ENCODE measurements around the gene GFRA3. TPM values are rescaled to one million over a fixed set of nuclear protein-coding genes. Genes with fewer than 3 reads are reported as not detected.
"Not testable (repeated sequence)": the region's sequence is repeated elsewhere in the genome, so short reads cannot be mapped to it uniquely, and the experiment has no call there.

Gene GFRA3
- 0.13 TPM in 1 of 2 replicates, not detected in the other for total RNA-seq

GRCh38 chr5:138274189-138274853, at the start of gene GFRA3:
GFRA3 (minus strand) TSS chr5:138274621; CDS start chr5:138274424, 197 bp downstream.
- H3K27ac Mint-ChIP-seq, result no peak within 1 kb of the TSS
- H3K4me3 Mint-ChIP-seq, result peak within 1 kb of the TSS; percentile 53
- peaks cover 6% of the 10 kb centered on the region for H3K4me1 Mint-ChIP-seq (ENCODE audit: low read depth)
- no peak for DNase-seq (ENCODE audit: low spot score)
- no peaks in the 10 kb centered on the region for H3K9me3 Mint-ChIP-seq
- H3K36me3 Mint-ChIP-seq (ENCODE audit: low read depth), result peaks cover 2% of the 10 kb centered on the region
- intact Hi-C loops (cut with micrococcal nuclease), result no loop called here
- peaks cover 29% of the 10 kb centered on the region for H3K27me3 Mint-ChIP-seq (ENCODE audit: insufficient read depth)

- H3K36me3 Mint-ChIP-seq (ENCODE audit: low read depth), result peaks cover 11% of the 10 kb centered on the region
- DNase-seq (ENCODE audit: low spot score); H3K9me3 Mint-ChIP-seq; intact Hi-C loops (cut with micrococcal nuclease); H3K4me3 Mint-ChIP-seq; H3K27me3 Mint-ChIP-seq (ENCODE audit: insufficient read depth); H3K27ac Mint-ChIP-seq; H3K4me1 Mint-ChIP-seq (ENCODE audit: low read depth): not testable (repeated sequence)
These were observed 43.8 kb upstream of the GFRA3 start for GRCh38 chr5:138318211-138318610.

- Mint-ChIP-seq H3K27me3 (ENCODE audit: insufficient read depth) (no peaks in the 10 kb centered on the region), H3K4me3 (no peak overlapping the region), H3K4me1 (ENCODE audit: low read depth) (no peaks in the 10 kb centered on the region), H3K9me3 (no peaks in the 10 kb centered on the region), H3K27ac (no peak overlapping the region), H3K36me3 (ENCODE audit: low read depth) (peaks cover 17% of the 10 kb centered on the region)
- DNase-seq (ENCODE audit: low spot score), result no peak
- intact Hi-C loops (cut with micrococcal nuclease), result no loop called here
These were observed 41.9 kb upstream of the GFRA3 start for GRCh38 chr5:138316355-138316754.

- no peak overlapping the region for H3K27ac Mint-ChIP-seq
- peaks cover 17% of the 10 kb centered on the region for H3K36me3 Mint-ChIP-seq (ENCODE audit: low read depth)
- H3K4me3 Mint-ChIP-seq, result no peak overlapping the region
- intact Hi-C loops (cut with micrococcal nuclease), result no loop called here
- no peaks in the 10 kb centered on the region for H3K4me1 Mint-ChIP-seq (ENCODE audit: low read depth)
- H3K27me3 Mint-ChIP-seq (ENCODE audit: insufficient read depth), result no peaks in the 10 kb centered on the region
- no peak for DNase-seq (ENCODE audit: low spot score)
- no peaks in the 10 kb centered on the region for H3K9me3 Mint-ChIP-seq
These were observed 41.4 kb upstream of the GFRA3 start for GRCh38 chr5:138315751-138316278.

- peaks cover 8% of the 10 kb centered on the region for H3K36me3 Mint-ChIP-seq (ENCODE audit: low read depth)
- H3K4me1 Mint-ChIP-seq (ENCODE audit: low read depth), result peaks cover 6% of the 10 kb centered on the region
- no peak overlapping the region for H3K27ac Mint-ChIP-seq
- H3K9me3 Mint-ChIP-seq, result no peaks in the 10 kb centered on the region
- no peak for DNase-seq (ENCODE audit: low spot score)
- intact Hi-C loops (cut with micrococcal nuclease), result no loop called here
- no peaks in the 10 kb centered on the region for H3K27me3 Mint-ChIP-seq (ENCODE audit: insufficient read depth)
- no peak overlapping the region for H3K4me3 Mint-ChIP-seq
These were observed 31.4 kb upstream of the GFRA3 start for GRCh38 chr5:138305797-138306196.

GRCh38 chr5:138303372-138303771, 29.0 kb upstream of the GFRA3 start:
- Mint-ChIP-seq H3K27ac (no peak overlapping the region), H3K9me3 (no peaks in the 10 kb centered on the region), H3K36me3 (ENCODE audit: low read depth) (peaks cover 12% of the 10 kb centered on the region), H3K4me3 (no peak overlapping the region), H3K4me1 (ENCODE audit: low read depth) (peaks cover 6% of the 10 kb centered on the region), H3K27me3 (ENCODE audit: insufficient read depth) (no peaks in the 10 kb centered on the region)
- intact Hi-C loops (cut with micrococcal nuclease), result no loop called here
- DNase-seq (ENCODE audit: low spot score), result no peak

GRCh38 chr5:138289296-138289695, 14.9 kb upstream of the GFRA3 start:
- intact Hi-C loops (cut with micrococcal nuclease), result no loop called here
- no peaks in the 10 kb centered on the region for H3K27me3 Mint-ChIP-seq (ENCODE audit: insufficient read depth)
- no peak overlapping the region for H3K4me3 Mint-ChIP-seq
- no peaks in the 10 kb centered on the region for H3K4me1 Mint-ChIP-seq (ENCODE audit: low read depth)
- no peak overlapping the region for H3K27ac Mint-ChIP-seq
- H3K9me3 Mint-ChIP-seq, result no peaks in the 10 kb centered on the region
- H3K36me3 Mint-ChIP-seq (ENCODE audit: low read depth), result peaks cover 6% of the 10 kb centered on the region
- no peak for DNase-seq (ENCODE audit: low spot score)

GRCh38 chr5:138287246-138287645, 12.8 kb upstream of the GFRA3 start:
- intact Hi-C loops (cut with micrococcal nuclease), result no loop called here
- H3K4me1 Mint-ChIP-seq (ENCODE audit: low read depth), result no peaks in the 10 kb centered on the region
- H3K27me3 Mint-ChIP-seq (ENCODE audit: insufficient read depth), result no peaks in the 10 kb centered on the region
- peaks cover 6% of the 10 kb centered on the region for H3K36me3 Mint-ChIP-seq (ENCODE audit: low read depth)
- peak overlapping the region; percentile 3 for H3K27ac Mint-ChIP-seq
- H3K9me3 Mint-ChIP-seq, result no peaks in the 10 kb centered on the region
- no peak overlapping the region for H3K4me3 Mint-ChIP-seq
- no peak for DNase-seq (ENCODE audit: low spot score)

- peaks cover 6% of the 10 kb centered on the region for H3K36me3 Mint-ChIP-seq (ENCODE audit: low read depth)
- DNase-seq (ENCODE audit: low spot score), result no peak
These were observed 8.7 kb upstream of the GFRA3 start for GRCh38 chr5:138282920-138283742.

GRCh38 chr5:138280915-138281314, 6.5 kb upstream of the GFRA3 start:
- Mint-ChIP-seq H3K36me3 (ENCODE audit: low read depth) (peaks cover 2% of the 10 kb centered on the region), H3K4me3 (no peak overlapping the region), H3K27me3 (ENCODE audit: insufficient read depth) (peaks cover 7% of the 10 kb centered on the region), H3K9me3 (no peaks in the 10 kb centered on the region), H3K27ac (no peak overlapping the region), H3K4me1 (ENCODE audit: low read depth) (no peaks in the 10 kb centered on the region)
- intact Hi-C loops (cut with micrococcal nuclease), result no loop called here
- DNase-seq (ENCODE audit: low spot score), result no peak

More at GRCh38 chr5:138282920-138283742, 8.7 kb upstream of the GFRA3 start:
- Mint-ChIP-seq H3K4me1 (ENCODE audit: low read depth) (no peaks in the 10 kb centered on the region), H3K4me3 (no peak overlapping the region), H3K27me3 (ENCODE audit: insufficient read depth) (no peaks in the 10 kb centered on the region), H3K27ac (no peak overlapping the region), H3K9me3 (no peaks in the 10 kb centered on the region)
- intact Hi-C loops (cut with micrococcal nuclease), result loop anchor here (1.0 kb wide), 1 partner anchor 103 kb away; no protein-coding TSS in a partner anchor

GRCh38 chr5:138276402-138277054, 2.1 kb upstream of the GFRA3 start:
- intact Hi-C loops (cut with micrococcal nuclease), result no loop called here
- no peak overlapping the region for H3K27ac Mint-ChIP-seq
- H3K9me3 Mint-ChIP-seq, result no peaks in the 10 kb centered on the region
- DNase-seq (ENCODE audit: low spot score), result no peak
- peaks cover 2% of the 10 kb centered on the region for H3K36me3 Mint-ChIP-seq (ENCODE audit: low read depth)
- peaks cover 6% of the 10 kb centered on the region for H3K4me1 Mint-ChIP-seq (ENCODE audit: low read depth)
- peaks cover 29% of the 10 kb centered on the region for H3K27me3 Mint-ChIP-seq (ENCODE audit: insufficient read depth)
- H3K4me3 Mint-ChIP-seq, result no peak overlapping the region

- H3K27me3 Mint-ChIP-seq (ENCODE audit: insufficient read depth), result peaks cover 29% of the 10 kb centered on the region
- intact Hi-C loops (cut with micrococcal nuclease), result no loop called here
- no peak overlapping the region for H3K4me3 Mint-ChIP-seq
- peaks cover 6% of the 10 kb centered on the region for H3K4me1 Mint-ChIP-seq (ENCODE audit: low read depth)
- peaks cover 2% of the 10 kb centered on the region for H3K36me3 Mint-ChIP-seq (ENCODE audit: low read depth)
- DNase-seq (ENCODE audit: low spot score), result no peak
- no peaks in the 10 kb centered on the region for H3K9me3 Mint-ChIP-seq
- H3K27ac Mint-ChIP-seq, result no peak overlapping the region
These were observed 1.5 kb upstream of the GFRA3 start for GRCh38 chr5:138275895-138276294.

GRCh38 chr5:138275379-138275782, 960 bp upstream of the GFRA3 start:
- no peaks in the 10 kb centered on the region for H3K9me3 Mint-ChIP-seq
- H3K4me3 Mint-ChIP-seq, result no peak overlapping the region
- peaks cover 6% of the 10 kb centered on the region for H3K4me1 Mint-ChIP-seq (ENCODE audit: low read depth)
- H3K36me3 Mint-ChIP-seq (ENCODE audit: low read depth), result peaks cover 2% of the 10 kb centered on the region
- H3K27me3 Mint-ChIP-seq (ENCODE audit: insufficient read depth), result peaks cover 29% of the 10 kb centered on the region
- intact Hi-C loops (cut with micrococcal nuclease), result no loop called here
- no peak overlapping the region for H3K27ac Mint-ChIP-seq
- DNase-seq (ENCODE audit: low spot score), result no peak
